G401.6 (cell line): ENCODE measurements around the gene ADGRD1.
"Not testable (repeated sequence)": the region's sequence is repeated elsewhere in the genome, so short reads cannot be mapped to it uniquely, and the experiment has no call there.

Experiments used
- FAIRE-seq: peaks from 2 replicates; lab custom pipeline; 2012; peaks lifted over from hg19 to GRCh38; lab: Jason Lieb, UNC

The ADGRD1 gene

DNA sequence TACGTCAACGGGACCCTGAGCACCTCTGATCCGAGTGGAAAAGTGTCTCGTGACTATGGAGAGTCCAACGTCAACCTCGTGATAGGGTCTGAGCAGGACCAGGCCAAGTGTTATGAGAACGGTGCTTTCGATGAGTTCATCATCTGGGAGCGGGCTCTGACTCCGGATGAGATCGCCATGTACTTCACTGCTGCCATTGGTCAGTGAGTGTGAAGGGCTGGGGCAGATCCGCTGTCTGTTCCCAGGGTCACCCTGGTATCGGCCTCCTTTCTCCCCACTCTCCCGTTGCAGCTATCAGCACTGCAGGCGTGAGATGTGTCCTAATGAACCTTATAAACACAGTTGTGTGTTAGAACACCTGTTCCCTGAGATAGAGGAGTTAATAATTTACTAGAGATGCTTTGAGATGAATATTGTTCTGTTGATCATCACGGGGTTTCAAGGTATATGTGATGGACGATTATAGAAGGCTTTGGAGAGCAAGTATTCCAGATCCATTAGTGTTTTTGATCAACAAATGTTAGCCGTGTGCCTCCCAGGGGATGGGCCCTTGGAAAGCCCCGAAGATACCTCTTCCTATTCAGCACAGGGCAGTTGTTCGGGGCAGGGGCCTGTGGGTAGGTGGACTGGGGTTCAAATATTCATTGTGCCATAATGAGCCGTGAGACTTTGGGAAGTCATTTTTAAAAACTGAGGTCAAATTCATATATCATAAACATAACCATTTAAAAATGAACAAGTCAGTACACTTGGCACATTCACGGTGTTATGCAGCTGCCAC, 33.6 kb downstream of the ADGRD1 start:
- FAIRE-seq: no peak

DNA sequence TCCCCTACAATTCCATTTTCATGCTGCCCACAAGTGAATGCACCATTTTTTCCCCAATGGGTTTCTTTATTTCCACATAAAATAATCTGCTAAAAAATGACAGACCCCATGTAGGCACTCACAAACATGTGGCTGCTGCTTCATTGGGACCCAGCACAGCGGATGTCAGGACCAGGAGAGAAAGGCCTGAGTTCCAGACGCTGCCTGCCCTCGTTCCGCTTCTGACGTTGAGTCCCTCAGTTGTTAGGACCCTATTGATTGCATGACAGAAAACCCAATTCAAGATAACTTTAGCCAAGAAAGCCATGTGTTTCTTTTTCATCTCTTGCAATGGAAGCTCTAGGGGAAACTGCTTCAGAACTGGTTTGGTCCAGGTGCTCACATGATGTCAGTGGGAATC, 34.6 kb downstream of the ADGRD1 start:
- no peak for FAIRE-seq

DNA sequence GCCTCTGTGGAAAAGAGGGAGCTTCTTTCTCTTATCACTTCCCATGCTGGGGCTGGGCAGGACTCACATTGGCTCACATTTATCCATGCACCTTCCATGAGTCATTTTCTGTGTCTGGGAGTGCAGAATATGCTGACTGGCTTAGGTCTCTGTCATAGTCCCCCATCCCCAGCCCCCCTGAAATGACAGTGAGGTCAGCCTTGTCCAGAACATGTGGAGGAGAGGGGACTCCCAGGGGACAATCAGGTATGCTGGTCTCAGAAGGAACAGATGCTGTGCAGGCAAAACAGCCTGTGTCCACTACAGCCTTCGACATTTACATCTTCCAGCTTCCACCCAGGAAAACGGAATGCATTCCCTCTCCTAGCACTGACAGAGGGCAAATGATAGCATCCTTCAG, 35.0 kb downstream of the ADGRD1 start:
- no peak for FAIRE-seq

DNA sequence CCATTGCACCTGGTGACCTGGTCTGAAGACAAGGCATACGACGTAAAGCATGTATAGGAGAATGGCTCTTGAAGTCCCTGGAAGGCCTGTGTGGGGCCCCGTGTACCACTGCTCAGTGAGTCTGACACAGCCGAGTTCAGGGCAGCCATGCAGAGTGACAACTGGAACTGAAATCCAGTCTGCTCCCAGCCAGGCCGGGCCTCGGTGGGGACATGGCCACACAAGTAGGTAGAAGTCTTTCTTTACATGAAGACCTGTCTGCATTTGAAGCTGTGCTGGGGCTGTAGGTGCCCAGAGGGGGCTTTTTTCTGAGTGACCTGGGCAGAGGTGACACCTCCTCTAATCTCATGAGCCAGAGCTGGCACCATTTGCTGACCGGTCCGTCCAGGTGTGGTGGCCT, 35.7 kb downstream of the ADGRD1 start:
- no peak for FAIRE-seq

DNA sequence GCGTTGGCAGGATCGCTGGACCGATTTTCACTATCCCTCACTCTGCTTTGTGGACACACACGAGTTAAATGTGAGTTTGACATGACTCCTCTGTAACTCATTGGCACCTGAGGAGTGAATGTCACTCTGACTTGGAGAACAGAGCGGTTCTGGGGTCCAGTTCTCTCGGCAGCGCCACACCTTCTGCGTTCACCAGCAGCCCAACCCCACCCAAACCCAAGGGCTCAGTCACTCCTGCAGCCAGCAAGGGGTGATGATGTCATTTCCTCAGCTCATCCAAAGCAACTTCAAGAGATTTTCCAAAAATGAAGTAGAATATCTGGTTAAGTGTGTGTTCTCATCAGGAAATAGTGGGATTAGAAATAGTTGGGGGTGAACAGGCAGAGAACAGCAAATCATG, 36.3 kb downstream of the ADGRD1 start:
- FAIRE-seq: no peak

DNA sequence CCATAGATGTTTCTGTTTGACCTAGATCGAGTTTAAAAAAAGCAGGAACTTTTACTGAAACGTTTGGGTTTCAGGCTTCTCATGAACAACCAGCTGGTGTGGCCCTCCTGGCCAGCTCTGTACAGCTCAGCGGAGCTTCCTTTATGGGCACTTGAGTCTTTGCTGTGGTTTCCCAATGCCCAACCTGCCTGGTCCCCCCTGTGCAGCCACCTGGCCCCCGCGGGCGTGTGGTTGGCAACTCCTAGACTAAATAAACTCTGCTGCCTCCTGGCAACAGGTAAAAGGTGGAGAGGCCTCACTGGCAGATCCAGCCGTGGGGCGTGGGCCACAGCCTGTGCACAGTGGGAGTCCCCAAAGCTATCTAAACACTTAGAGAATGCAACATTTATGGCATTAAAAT, 38.7 kb downstream of the ADGRD1 start:
- FAIRE-seq: no peak

DNA sequence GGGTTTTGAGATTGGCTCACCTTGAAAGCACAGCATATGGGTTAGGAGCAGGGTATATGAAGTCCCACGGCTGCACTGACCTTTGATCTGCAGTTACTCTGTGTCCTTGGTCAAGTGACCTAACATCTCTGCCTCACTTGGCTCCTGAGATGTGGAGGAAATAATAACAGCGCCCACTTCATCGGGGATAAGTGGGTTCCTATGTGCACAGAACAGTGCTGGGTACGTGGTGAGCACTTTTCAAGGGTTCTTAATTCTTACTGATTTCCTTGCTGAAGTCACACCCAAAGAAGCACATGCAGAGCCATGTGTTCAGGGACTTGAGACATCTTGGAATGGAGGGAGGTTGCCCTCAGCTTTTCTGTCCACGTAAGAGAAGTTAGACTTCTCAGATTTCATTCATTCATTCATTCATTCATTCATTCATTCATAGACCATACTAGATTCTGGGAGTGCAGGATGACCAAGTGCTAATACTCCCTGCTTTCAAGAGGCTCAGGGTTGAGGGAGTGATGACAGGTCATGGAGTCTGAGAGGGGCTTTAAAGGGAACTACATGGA, 39.4 kb downstream of the ADGRD1 start:
- FAIRE-seq: no peak

DNA sequence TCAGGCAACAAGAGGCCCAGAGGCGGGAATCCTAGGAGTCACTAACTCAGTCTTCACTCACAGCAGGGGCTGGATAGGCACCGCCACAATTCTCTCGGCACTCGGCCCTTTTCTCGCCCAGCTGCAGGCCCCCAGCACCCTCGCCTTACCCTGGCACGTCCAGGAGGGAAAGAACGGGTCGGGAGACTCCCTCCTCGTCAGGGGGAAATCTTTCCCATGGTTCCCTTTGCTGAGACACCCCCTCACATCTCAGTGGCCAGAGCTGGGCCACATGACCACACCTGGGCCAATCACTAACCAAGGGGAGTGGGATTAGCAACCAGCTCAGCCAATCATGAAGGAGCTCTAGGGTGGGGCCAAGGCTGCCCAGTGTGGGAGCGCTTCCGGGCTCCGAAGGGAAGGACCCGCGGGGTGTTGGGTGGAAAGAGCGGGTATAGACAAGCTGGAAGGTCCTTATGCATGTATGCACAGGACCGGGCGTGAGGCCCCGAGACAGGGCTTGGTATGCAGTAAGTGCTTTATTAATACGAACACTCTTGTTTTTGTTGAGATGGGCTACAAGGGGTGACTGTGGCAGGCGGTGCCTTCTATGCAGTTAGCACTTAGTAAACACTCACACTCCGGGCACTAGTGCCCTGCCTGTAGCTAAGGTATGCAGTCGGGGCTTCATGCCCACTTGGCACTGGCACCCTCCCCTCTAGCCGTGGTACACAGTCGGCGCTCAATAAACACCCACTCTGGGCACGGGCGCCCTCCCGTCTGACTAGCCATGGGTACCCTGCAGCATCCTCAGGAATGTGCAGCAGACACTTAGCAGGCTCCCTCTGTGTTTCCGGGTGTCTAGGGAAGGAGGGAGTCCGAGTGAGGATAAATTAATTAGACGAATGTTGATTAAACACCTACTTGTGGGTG, 40.3 kb downstream of the ADGRD1 start:
- FAIRE-seq: no peak

DNA sequence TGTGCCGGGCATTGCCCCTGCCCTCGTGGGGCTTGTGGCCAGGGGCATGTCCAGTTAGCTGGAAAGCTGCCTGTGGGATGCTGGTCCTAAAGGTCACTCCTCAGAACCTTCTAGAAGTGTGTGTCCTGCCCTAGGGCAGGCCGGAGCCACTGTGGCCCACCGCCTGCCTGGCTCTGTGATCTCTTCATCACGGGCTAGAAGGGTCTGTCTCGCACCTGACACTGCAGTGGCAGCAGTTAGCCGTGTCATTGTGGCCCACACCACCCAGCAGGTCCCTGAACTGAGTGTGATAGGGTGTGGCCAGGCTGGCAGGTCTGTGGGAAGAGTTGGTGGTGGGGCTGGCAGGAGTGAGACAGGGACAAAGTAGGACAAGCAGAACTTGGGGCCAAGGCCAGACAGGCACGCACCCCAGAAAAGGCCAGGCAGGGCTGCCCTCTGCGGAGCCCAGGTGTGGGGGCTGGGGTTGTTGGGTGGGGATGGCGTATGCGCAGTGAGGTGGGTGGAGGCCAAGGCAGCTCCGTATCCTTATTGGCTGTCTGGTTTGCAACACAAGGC, 41.2 kb downstream of the ADGRD1 start:
- no peak for FAIRE-seq

DNA sequence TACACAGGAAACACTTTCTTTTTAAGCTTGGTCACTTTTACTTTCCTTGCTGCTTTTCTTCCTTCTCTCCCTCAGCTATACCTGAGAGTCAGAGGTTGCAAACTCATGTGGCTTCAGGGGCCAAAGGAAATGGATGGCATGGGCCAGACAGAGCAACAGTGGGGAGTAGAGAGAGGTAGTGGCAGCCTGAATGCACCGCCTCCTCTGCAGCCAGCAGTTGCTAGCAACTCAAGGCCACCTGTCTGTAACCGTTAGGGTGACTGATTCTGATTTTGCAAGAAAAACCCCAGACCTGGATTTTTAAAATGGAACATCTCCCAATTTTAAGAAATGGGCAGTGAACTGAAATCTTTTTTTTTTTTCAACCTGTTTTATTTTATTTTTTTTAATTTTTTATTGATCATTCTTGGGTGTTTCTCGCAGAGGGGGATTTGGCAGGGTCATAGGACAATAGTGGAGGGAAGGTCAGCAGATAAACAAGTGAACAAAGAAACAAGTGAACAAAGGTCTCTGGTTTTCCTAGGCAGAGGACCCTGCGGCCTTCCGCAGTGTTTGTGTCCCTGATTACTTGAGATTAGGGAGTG, 41.8 kb downstream of the ADGRD1 start:
- not testable (repeated sequence) for FAIRE-seq

DNA sequence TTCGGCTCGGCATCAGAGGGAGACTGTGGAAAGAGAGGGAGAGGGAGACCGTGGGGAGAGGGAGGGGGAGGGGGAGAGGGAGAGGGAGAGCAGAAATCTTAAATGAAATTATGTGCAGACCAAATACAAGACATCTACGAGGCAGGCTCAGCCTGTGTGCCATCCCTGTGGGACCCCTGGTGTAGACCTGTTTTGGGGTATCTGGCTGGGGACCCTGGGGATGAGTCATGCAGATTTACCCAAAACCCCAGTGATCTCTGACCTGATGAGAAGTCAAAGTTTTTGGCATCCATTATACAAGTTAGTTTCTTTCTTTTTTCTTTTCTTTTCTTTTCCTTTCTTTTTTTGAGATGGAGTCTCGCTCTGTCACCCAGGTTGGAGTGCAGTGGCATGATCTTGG, 44.4 kb downstream of the ADGRD1 start:
- no peak for FAIRE-seq

DNA sequence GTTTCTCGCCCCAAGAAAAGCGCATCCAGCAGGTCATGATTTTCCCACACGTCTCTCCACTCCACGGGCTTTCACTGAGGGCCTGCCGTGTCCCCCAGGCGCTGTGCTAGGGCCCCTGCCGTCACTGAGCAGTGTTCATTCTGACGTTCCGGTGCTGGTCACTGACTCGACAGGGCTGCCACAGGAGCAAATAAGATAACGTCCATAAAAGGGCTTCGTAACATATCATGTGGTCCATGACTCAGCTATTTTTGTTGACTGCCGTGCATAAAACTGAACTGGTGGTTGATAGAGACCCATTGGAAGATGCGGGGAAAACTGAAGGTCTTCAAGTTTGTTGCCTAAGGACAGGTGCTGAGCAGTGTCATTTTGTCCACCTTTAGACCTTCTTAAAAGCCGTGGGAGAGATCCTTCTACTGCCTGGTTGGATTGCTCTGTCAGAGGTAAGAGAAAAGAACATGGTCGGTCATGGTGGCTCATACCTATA, 46.3 kb downstream of the ADGRD1 start:
- no peak for FAIRE-seq

DNA sequence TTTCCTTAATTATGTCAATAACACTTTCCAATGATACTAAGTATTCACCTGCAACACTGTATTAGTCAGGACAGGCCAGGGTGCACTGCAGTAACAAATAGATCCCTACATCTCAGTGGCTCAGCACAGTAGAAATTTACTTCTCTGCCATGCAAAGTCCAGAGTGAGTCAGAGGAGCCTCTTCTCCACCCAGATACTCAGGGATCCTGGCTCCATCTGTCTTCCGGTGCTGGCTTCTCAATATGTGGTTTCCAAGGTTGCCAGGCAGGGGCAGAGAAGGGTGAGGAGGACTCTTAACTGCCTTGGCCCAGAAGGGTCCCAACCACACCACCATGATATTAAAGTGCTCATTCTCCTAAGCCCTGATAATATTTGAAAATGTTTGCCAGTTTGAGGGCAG, 47.8 kb downstream of the ADGRD1 start:
- FAIRE-seq: no peak

DNA sequence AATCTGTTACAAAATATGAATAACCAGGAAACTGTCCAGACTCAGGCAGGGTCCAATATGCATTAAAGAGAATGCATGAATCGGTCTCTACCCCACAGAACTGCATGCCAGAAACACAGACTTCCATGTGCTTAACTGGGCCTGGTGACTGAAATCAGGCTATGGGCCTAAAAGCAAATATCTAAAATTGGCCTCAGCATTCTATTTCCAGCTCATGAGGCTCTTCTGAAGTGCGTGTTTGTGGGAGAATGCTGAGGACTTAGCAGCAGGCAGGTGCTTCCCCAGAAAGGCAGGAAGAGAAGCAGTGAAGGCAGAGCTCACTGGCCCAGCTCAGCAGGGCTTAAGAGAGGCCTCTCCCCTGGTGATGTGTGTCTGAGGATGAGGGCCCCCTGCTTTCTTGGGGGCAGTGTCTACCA, 48.5 kb downstream of the ADGRD1 start:
- no peak for FAIRE-seq

DNA sequence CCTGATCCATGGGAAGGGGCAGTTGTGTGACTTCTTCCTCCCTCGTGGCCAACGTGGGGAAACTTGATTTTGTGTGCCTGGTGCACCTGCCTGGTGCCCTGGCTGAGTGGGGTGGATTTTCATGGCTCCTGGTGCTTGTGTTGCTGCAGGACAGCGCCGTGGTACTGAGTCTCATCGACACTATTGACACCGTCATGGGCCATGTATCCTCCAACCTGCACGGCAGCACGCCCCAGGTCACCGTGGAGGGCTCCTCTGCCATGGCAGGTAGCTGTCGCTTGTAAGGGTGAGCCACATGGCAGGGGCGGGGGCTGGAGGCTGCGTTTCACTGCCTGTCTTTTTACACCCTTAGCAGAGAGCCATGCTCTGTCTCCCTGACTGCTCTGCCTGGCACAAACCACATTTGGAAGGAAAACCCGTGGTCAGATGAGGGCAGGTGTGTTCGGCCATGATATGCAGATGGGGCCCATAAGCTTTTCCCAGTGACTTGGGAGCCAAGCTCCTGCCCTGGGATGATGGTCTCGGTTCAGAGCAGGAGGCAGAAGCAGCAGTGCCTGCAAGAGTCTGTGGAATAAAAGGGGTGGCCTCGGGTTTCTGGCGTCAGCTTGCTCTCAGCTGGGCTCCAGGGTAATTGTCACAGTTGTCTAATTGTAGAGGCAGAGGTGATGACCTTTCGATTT, 49.5 kb downstream of the ADGRD1 start:
- no peak for FAIRE-seq

DNA sequence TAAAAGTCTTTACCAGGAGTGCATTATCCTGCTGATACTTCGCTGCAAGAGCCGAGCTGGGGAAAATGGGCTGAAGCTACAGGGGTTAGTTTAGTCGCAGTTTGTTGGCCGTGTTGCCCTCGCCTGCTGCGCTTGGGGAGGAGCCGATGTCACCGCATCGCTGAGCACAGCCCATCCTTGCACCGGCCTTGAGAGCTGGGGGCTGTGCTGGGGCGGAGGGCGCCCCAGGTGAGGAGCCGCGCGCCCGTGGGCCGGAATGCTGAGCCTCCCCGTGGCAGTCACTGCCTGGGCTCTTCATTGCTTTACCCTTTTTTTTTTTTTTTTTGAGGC, 50.0 kb downstream of the ADGRD1 start:
- no peak for FAIRE-seq

DNA sequence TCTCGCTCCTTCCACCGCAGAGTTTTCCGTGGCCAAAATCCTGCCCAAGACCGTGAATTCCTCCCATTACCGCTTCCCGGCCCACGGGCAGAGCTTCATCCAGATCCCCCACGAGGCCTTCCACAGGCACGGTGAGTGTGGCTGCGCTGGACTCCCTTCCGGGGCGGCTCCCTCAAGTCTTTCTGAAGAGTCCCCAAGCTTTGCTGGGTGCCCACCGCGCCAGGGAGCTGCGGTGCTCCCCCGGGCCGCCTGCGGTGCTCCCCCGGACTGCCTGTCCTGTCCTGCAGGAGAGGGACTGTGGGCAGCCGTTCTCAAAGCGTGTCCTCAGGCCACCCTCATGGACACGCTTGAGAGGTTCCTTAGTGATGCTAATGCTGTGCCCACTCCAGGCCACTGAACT, 50.5 kb downstream of the ADGRD1 start:
- FAIRE-seq: no peak

DNA sequence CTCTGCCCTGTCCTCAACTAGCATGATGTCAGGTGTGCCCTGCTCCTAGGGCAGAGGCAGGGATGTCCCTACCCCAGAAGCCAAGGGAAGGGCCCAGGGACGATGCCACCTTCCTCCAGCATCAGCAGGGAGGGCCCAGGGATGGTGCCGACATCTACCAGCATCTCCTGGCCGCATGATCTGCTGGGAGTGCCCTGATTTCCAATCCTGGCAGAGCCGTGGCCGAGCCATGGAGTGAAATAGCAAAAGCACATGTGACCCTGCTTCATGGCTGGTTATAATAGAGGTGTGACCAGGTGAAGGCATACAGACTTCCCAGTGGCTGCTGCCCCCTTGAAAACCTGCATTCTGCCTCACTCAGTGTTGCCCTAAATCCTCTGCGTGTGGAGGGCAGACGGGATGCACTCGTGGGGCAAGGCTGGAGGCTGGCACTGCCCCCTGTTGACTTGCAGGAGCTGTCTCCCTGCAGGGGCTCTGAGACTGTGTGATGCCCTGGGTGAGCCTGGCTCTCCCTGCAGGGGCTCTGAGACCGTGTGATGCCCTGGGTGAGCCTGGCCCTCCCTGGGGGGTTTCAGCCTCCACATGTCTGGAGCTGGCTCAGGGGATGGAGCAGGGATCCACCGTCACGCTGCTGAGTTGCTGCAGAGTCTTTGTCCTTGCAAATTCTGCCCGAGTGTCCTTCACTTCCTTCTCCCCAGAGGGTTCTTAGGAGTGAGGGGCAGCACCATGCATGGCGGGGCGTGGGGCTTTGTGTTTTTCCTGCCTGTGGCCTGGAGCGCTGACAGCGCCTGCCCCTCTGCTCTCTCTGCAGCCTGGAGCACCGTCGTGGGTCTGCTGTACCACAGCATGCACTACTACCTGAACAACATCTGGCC, 51.7 kb downstream of the ADGRD1 start:
- FAIRE-seq: no peak

DNA sequence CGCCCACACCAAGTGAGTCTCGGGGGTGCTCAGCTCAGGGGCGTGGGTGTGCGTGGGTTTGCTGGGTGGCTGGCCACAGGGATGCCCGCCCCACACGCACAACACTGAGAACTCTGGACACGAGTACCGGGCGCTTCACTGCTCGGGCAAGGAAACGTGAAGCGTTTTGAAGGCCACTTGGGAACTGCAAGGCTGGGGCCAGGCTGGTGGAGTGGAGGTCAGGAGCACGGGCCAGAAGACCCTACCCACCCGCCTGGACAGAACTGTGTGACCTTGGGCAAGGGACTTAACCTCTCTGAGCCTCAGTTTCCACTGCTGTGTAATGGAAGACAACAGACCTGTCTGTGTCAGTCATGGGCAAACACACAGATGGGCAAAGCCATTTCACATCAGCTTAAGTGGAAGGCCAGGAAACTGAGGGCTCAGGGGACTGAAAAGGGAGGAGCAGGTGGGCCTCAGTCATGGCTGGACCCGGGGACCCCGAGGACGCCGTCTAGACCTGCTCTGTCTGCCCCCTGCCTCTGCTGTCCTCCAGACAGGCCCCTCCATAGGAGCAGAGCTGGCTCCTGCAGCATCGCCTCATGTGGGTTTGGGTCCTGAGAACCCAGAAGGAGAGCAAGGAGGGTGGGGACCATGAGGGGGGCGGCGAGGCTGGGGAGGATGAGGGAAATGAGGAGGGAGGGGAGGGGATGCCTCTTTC, 52.5 kb downstream of the ADGRD1 start:
- no peak for FAIRE-seq

DNA sequence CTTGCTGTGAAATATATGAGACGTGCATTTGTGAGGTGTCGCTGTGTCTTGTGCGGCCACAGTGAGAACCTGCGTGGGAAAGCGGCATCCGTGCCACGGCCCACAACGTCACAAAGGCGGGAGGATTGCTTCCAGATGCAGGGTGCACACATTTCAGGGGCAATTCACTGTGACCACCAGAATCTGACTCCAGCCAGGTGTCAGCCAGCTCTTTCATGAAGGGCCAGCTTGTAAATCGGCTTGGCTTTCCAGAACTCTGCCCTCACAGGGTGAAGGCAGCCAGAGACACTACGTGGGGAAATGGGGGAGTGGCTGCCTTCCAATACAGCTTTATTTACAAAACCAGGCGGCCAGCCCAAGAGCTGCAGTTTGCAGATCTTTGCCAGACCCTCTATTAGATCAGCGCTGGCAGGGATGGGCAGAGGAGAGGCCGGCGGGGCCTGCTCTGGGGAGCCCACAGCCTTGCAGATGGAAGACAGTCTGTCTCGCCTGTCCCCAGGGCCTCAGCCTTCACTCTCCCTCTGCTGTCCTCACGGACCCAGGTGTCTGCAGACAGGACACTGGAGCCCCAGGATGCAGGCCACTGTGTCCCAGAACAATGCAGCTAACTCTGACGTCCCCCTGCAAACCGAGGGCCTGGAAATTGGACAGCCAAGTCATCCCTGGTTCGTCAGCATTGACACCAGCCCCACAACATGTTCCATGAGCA, 53.5 kb downstream of the ADGRD1 start:
- FAIRE-seq: no peak
